Right ventricle myocardium inferior (tissue), 1 donor: ENCODE measurements around the gene SERPINB11. TPM values are rescaled to one million over a fixed set of nuclear protein-coding genes. Genes with fewer than 3 reads are reported as not detected.

Source experiments
- total RNA-seq: library from RNA; stranded (reverse); fragmentation: NEBNext Ultra II Directional; extraction: Animal tissue kit (Norgen Biotek cat#: 25700); gene quantifications from one replicate; pipeline ENCODE4 v1.2.1, GENCODE V29; 2021
- donor health status: DM: no; HTN: yes; CAD: no; lungs with severe emphysema.

The SERPINB11 gene
- total RNA-seq, 1 donor from 2014 or later = not detected

Other genes starting within 250 kb of the SERPINB11 start
- not detected for gene SERPINB5, start 226.0 kb upstream of the SERPINB11 start, total RNA-seq
- gene SERPINB12, start 160.6 kb upstream of the SERPINB11 start, total RNA-seq = not detected
- not detected for gene SERPINB13, start 115.6 kb upstream of the SERPINB11 start, total RNA-seq
- not detected for gene SERPINB4, start 58.7 kb upstream of the SERPINB11 start, total RNA-seq
- gene SERPINB3, start 41.1 kb upstream of the SERPINB11 start, total RNA-seq = not detected
- gene SERPINB7, start 72.5 kb downstream of the SERPINB11 start, total RNA-seq = not detected
- gene SERPINB2, start 184.7 kb downstream of the SERPINB11 start, total RNA-seq = not detected
- not detected for gene SERPINB10, start 205.0 kb downstream of the SERPINB11 start, total RNA-seq
- not detected for gene HMSD, start 246.3 kb downstream of the SERPINB11 start, total RNA-seq